Measurements from ENCODE around the gene DNASE1L2. TPM values are rescaled to one million over a fixed set of nuclear protein-coding genes. Genes with fewer than 3 reads are reported as not detected.

The DNASE1L2 gene
- total and polyA plus RNA-seq, 10 of the 15 experiments (the other 5 are each of a cell fraction or from before 2014, with no cell fraction given) = 0.06 to 1.5 (median 0.29) TPM

- TF ChIP-seq, protein P1, sequence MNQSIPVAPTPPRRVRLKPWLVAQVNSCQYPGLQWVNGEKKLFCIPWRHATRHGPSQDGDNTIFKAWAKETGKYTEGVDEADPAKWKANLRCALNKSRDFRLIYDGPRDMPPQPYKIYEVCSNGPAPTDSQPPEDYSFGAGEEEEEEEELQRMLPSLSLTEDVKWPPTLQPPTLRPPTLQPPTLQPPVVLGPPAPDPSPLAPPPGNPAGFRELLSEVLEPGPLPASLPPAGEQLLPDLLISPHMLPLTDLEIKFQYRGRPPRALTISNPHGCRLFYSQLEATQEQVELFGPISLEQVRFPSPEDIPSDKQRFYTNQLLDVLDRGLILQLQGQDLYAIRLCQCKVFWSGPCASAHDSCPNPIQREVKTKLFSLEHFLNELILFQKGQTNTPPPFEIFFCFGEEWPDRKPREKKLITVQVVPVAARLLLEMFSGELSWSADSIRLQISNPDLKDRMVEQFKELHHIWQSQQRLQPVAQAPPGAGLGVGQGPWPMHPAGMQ (IDR thresholded peaks at IDR 0.05; ENCODE audit: borderline replicate concordance) = no peak
- no peak for TF ChIP-seq DPF2 (IDR thresholded peaks at IDR 0.05)
- no peak for TF ChIP-seq YY1 (IDR thresholded peaks at IDR 0.05; ENCODE audit: low read depth, low read length)
- TF ChIP-seq CBFB (IDR thresholded peaks at IDR 0.05; ENCODE audit: low read depth) = no peak
- TF ChIP-seq NFYB (IDR thresholded peaks at IDR 0.05; ENCODE audit: insufficient read depth, low read depth, low read length) = peak; percentile 95; the same call in 1 of the 2 replicates
- no peak for TF ChIP-seq MEF2B (IDR thresholded peaks at IDR 0.05; ENCODE audit: partially characterized antibody, poor library complexity, severe bottlenecking)
- no peak for TF ChIP-seq LARP7 (IDR thresholded peaks at IDR 0.05)
- TF ChIP-seq ZNF274 (IDR thresholded peaks at IDR 0.05; ENCODE audit: insufficient read depth, insufficient read length) = no peak
- peak; percentile 95; the same call in 1 of the 2 replicates for TF ChIP-seq CHD2 (IDR thresholded peaks at IDR 0.05; ENCODE audit: borderline replicate concordance, low read depth, low read length)
- TF ChIP-seq FOXK2 (IDR thresholded peaks at IDR 0.05) = no peak
- TF ChIP-seq BCLAF1 (IDR thresholded peaks at IDR 0.05) = no peak
- TF ChIP-seq, protein P2, sequence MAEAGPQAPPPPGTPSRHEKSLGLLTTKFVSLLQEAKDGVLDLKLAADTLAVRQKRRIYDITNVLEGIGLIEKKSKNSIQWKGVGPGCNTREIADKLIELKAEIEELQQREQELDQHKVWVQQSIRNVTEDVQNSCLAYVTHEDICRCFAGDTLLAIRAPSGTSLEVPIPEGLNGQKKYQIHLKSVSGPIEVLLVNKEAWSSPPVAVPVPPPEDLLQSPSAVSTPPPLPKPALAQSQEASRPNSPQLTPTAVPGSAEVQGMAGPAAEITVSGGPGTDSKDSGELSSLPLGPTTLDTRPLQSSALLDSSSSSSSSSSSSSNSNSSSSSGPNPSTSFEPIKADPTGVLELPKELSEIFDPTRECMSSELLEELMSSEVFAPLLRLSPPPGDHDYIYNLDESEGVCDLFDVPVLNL (IDR thresholded peaks at IDR 0.05; ENCODE audit: low read depth, low read length) = no peak
- no peak for TF ChIP-seq ZNF207 (IDR thresholded peaks at IDR 0.05; ENCODE audit: borderline replicate concordance)
- TF ChIP-seq, protein P3, sequence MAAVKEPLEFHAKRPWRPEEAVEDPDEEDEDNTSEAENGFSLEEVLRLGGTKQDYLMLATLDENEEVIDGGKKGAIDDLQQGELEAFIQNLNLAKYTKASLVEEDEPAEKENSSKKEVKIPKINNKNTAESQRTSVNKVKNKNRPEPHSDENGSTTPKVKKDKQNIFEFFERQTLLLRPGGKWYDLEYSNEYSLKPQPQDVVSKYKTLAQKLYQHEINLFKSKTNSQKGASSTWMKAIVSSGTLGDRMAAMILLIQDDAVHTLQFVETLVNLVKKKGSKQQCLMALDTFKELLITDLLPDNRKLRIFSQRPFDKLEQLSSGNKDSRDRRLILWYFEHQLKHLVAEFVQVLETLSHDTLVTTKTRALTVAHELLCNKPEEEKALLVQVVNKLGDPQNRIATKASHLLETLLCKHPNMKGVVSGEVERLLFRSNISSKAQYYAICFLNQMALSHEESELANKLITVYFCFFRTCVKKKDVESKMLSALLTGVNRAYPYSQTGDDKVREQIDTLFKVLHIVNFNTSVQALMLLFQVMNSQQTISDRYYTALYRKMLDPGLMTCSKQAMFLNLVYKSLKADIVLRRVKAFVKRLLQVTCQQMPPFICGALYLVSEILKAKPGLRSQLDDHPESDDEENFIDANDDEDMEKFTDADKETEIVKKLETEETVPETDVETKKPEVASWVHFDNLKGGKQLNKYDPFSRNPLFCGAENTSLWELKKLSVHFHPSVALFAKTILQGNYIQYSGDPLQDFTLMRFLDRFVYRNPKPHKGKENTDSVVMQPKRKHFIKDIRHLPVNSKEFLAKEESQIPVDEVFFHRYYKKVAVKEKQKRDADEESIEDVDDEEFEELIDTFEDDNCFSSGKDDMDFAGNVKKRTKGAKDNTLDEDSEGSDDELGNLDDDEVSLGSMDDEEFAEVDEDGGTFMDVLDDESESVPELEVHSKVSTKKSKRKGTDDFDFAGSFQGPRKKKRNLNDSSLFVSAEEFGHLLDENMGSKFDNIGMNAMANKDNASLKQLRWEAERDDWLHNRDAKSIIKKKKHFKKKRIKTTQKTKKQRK (IDR thresholded peaks at IDR 0.05; ENCODE audit: low read depth, low read length) = peak; percentile 50; the same call in 1 of the 2 replicates
- TF ChIP-seq HCFC1 (IDR thresholded peaks at IDR 0.05; ENCODE audit: low read length) = no peak
- TF ChIP-seq FOXM1 (IDR thresholded peaks at IDR 0.05; ENCODE audit: low read depth, low read length) = 0 out of 2 replicates have a peak, but pooled peaks have one; percentile 29
- TF ChIP-seq USF2 (IDR thresholded peaks at IDR 0.05; ENCODE audit: borderline replicate concordance, low read depth, low read length) = no peak
- TF ChIP-seq, protein P4, sequence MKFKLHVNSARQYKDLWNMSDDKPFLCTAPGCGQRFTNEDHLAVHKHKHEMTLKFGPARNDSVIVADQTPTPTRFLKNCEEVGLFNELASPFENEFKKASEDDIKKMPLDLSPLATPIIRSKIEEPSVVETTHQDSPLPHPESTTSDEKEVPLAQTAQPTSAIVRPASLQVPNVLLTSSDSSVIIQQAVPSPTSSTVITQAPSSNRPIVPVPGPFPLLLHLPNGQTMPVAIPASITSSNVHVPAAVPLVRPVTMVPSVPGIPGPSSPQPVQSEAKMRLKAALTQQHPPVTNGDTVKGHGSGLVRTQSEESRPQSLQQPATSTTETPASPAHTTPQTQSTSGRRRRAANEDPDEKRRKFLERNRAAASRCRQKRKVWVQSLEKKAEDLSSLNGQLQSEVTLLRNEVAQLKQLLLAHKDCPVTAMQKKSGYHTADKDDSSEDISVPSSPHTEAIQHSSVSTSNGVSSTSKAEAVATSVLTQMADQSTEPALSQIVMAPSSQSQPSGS (IDR thresholded peaks at IDR 0.05; ENCODE audit: low read length) = no peak
- no peak for TF ChIP-seq NR2C2 (IDR thresholded peaks at IDR 0.05; ENCODE audit: borderline replicate concordance, control insufficient read depth, insufficient read length, low read depth)
- no peak for TF ChIP-seq ESRRA (IDR thresholded peaks at IDR 0.05; ENCODE audit: low read length)
- TF ChIP-seq BHLHE40 (IDR thresholded peaks at IDR 0.05; ENCODE audit: borderline replicate concordance in 1 of 2, low read depth in 2 of 2, low read length in 1 of 2) = no peak
These were observed 21.6 kb upstream of the DNASE1L2 start, which contains the start of gene PGP (continued) for GRCh38 chr16:2214719-2214968.

All from GM12878 (cell line).